Endothelial cell of umbilical vein (primary cell): ENCODE results near the gene OLFML2A. TPM values are rescaled to one million over a fixed set of nuclear protein-coding genes. Genes with fewer than 3 reads are reported as not detected.

ENCODE experiments used
- BruUV-seq: library from RNA; stranded (reverse); fragments of 400-500 nt; replicated peaks from 2 replicates; lab custom pipeline; 2021; lab: Mats Ljungman, UMichigan
- CTCF ChIA-PET: fragments of 300-600, 350-600 bp; sonication (Branson Sonifier 250); formaldehyde crosslinking; loops from one replicate; lab custom pipeline; 2021; ENCODE audit warnings: antibody characterized with exemption, inconsistent platforms; lab: Charles Lee
- POLR2A ChIA-PET: fragments of 300-600, 350-600 bp; sonication (Branson Sonifier 250); formaldehyde crosslinking; loops from one replicate; lab custom pipeline; 2021; ENCODE audit warnings: antibody characterized with exemption, inconsistent platforms; lab: Charles Lee
- DNase-seq: peaks from one replicate; pipeline ENCODE4 v3.0.0-alpha.2; 2011; ENCODE audit warnings: low read depth, low spot score
- FAIRE-seq: peaks from 2 replicates; lab custom pipeline; 2011; peaks lifted over from hg19 to GRCh38; lab: Jason Lieb, UNC
- H2AFZ ChIP-seq: 2 replicates; pipeline ENCODE4 v1.6.0; 2012; ENCODE audit warnings: low read depth, low read length, control low read depth, inconsistent platforms
- H3K27ac ChIP-seq: 2 replicates; pipeline ENCODE4 v1.5.1; 2011; ENCODE audit warnings: low read depth, mild to moderate bottlenecking, control low read depth, low read length, moderate library complexity; ENCODE audit not compliant: insufficient read depth
- H3K27me3 ChIP-seq, 2 experiments: 2 replicates each; pipeline versions ENCODE4 v1.6.0 to v1.6.1; 2011; ENCODE audit warnings: low read length in 2 of 2, mixed read lengths in 1 of 2; ENCODE audit not compliant: control insufficient read depth in 2 of 2, insufficient read depth in 2 of 2
- H3K36me3 ChIP-seq, 2 experiments: 2 replicates in 1 of 2; 3 replicates in 1 of 2; pipeline ENCODE4 v1.5.1; 2011; ENCODE audit warnings: low read length in 2 of 2, mild to moderate bottlenecking in 1 of 2, moderate library complexity in 1 of 2; ENCODE audit not compliant: control insufficient read depth in 2 of 2, insufficient read depth in 2 of 2; ENCODE audit errors: extremely low read depth in 1 of 2
- H3K4me1 ChIP-seq: 3 replicates; pipeline ENCODE4 v1.5.1; 2011; ENCODE audit warnings: mild to moderate bottlenecking, low read length; ENCODE audit not compliant: control insufficient read depth, insufficient read depth; ENCODE audit errors: extremely low read depth
- H3K4me2 ChIP-seq: 2 replicates; pipeline ENCODE4 v1.6.1; 2011; ENCODE audit warnings: low read length, control low read depth, mixed read lengths; ENCODE audit not compliant: insufficient read depth
- H3K4me3 ChIP-seq, 3 experiments: fragments of 200-600 bp in 1 of 3; sonication (generic), shearing (Covaris generic) in 1 of 3; replicated peaks in 1 of 3; 2 replicates each; pipeline ENCODE4 v1.5.1; 2011 to 2016; ENCODE audit warnings: control low read depth in 3 of 3, low read length in 3 of 3, mild to moderate bottlenecking in 2 of 3, inconsistent platforms in 1 of 3, low read depth in 1 of 3, moderate library complexity in 1 of 3; ENCODE audit not compliant: insufficient read depth in 1 of 3
- H3K79me2 ChIP-seq: 2 replicates; pipeline ENCODE4 v1.6.0; 2012; ENCODE audit warnings: low read length, inconsistent platforms; ENCODE audit not compliant: control insufficient read depth, insufficient read depth
- H3K9ac ChIP-seq: replicated peaks from 2 replicates; pipeline ENCODE3; 2011; ENCODE audit warnings: low read length, control low read depth; ENCODE audit not compliant: insufficient read depth; ENCODE audit errors: extremely low read depth
- H3K9me1 ChIP-seq: replicated peaks from 3 replicates; pipeline ENCODE4 v1.6.0; 2011; ENCODE audit warnings: mild to moderate bottlenecking, low read length; ENCODE audit not compliant: control insufficient read depth, insufficient read depth; ENCODE audit errors: extremely low read depth
- H3K9me3 ChIP-seq: replicated peaks from 2 replicates; pipeline ENCODE4 v1.5.1; 2012; ENCODE audit warnings: low read length, inconsistent platforms; ENCODE audit not compliant: control insufficient read depth, insufficient read depth
- H4K20me1 ChIP-seq: replicated peaks from 2 replicates; pipeline ENCODE3; 2011; ENCODE audit warnings: mild to moderate bottlenecking, low read length; ENCODE audit not compliant: control insufficient read depth, insufficient read depth; ENCODE audit errors: extremely low read depth
- EZH2 ChIP-seq: IDR thresholded peaks from 2 replicates; pipeline ENCODE4 v1.6.1; 2012; ENCODE audit warnings: borderline replicate concordance, low read depth, mild to moderate bottlenecking, moderate library complexity, low read length, inconsistent platforms; ENCODE audit not compliant: severe bottlenecking
- GATA2 ChIP-seq: IDR thresholded peaks from 2 replicates; pipeline ENCODE4 v1.7.0; 2011; ENCODE audit warnings: low read depth, mild to moderate bottlenecking, moderate library complexity, mixed read lengths, low read length; ENCODE audit not compliant: insufficient read length, insufficient read depth
- JUN ChIP-seq: IDR thresholded peaks from 2 replicates; pipeline ENCODE4 v1.6.1; 2011; ENCODE audit warnings: borderline replicate concordance, low read depth; ENCODE audit not compliant: insufficient read length, insufficient read depth
- MYC ChIP-seq: IDR thresholded peaks from one replicate; pipeline ENCODE4 v1.6.1; 2011; ENCODE audit warnings: mild to moderate bottlenecking, low read depth, low read length
- POLR2A ChIP-seq: IDR thresholded peaks from 2 replicates; pipeline ENCODE4 v1.6.1; 2012; ENCODE audit warnings: low read depth, mild to moderate bottlenecking, control low read depth, low read length
- POLR2AphosphoS5 ChIP-seq: IDR thresholded peaks from 2 replicates; pipeline ENCODE4 v1.6.1; 2012; ENCODE audit warnings: low read depth, mild to moderate bottlenecking, control low read depth, low read length, moderate library complexity; ENCODE audit not compliant: insufficient read depth
- dilution Hi-C: fragments of 300-500 bp; cut with MboI; formaldehyde crosslinking; loops from one replicate; pipeline ENCODE4 v1.15.0; 2019; ENCODE audit warnings: low sequenced_read_pairs; ENCODE audit not compliant: extremely low pct_ligation_motif_present
- intact Hi-C: fragments of 100-400 bp; cut with micrococcal nuclease; formaldehyde crosslinking; loops from one replicate; pipeline ENCODE4 v1.10.0; 2022
- polyA plus RNA-seq, 4 experiments: library from polyadenylated mRNA; depleted of rRNA in 3 of 4; stranded (reverse) in 3 of 4; unstranded in 1 of 4; fragments of >200 nt; gene quantifications; 2 replicates each; pipeline versions ENCODE4 v1.2.1 to v1.2.3, GENCODE V29; 2011 to 2012; ENCODE audit warnings: missing spikeins in 1 of 4
- total RNA-seq: library from RNA; stranded (reverse); gene quantifications from 2 replicates; pipeline ENCODE4 v1.2.3, GENCODE V29; 2021
- TF ChIP-seq, protein P1 (sequence below): IDR thresholded peaks from 2 replicates; pipeline ENCODE4 v1.6.1; 2011; ENCODE audit not compliant: insufficient read depth, insufficient read length
- TF ChIP-seq, protein P2 (sequence below), 2 donors: IDR thresholded peaks; 1 replicate in 1 of 2; 2 replicates in 1 of 2; pipeline ENCODE4 v1.5.1; 2011; ENCODE audit warnings: low read length in 2 of 2, mild to moderate bottlenecking in 2 of 2, moderate library complexity in 2 of 2, control low read depth in 1 of 2, inconsistent platforms in 1 of 2, low read depth in 1 of 2; ENCODE audit not compliant: insufficient read depth in 1 of 2; ENCODE audit errors: extremely low read depth in 1 of 2

OLFML2A gene
- total and polyA plus RNA-seq, 2 donors (not counting 3 experiments of a cell fraction or from before 2014, with no cell fraction given) = 0.92 to 1.1 TPM

DNA sequence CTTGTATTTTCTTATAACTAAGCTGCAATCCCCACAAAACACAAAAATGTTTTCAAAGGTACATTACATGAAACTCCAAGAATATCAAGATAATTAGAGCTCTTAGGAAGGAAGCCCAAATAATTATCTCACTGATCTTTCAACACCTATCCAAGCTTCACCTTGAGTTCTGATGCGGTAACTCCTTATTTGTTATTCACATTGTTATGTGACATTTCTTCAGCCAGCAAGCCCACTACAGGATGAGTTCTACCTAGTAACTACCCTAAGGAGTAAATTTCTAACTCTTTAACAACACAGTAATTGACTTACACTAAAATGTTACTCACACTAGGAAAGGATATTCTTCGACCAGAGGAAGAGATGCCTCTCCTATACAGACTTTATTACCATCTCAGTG lies 15.7 kb upstream of the OLFML2A start:
- no peaks in the 10 kb centered on the region for H3K79me2 ChIP-seq
- intact Hi-C loops = no loop called here
- TF ChIP-seq GATA2 (no peak), POLR2AphosphoS5 (no peak), POLR2A (no peak), EZH2 (no peak), MYC (no peak), JUN (no peak)
- TF ChIP-seq, protein P1, sequence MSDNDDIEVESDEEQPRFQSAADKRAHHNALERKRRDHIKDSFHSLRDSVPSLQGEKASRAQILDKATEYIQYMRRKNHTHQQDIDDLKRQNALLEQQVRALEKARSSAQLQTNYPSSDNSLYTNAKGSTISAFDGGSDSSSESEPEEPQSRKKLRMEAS = no peak
- TF ChIP-seq, protein P2, sequence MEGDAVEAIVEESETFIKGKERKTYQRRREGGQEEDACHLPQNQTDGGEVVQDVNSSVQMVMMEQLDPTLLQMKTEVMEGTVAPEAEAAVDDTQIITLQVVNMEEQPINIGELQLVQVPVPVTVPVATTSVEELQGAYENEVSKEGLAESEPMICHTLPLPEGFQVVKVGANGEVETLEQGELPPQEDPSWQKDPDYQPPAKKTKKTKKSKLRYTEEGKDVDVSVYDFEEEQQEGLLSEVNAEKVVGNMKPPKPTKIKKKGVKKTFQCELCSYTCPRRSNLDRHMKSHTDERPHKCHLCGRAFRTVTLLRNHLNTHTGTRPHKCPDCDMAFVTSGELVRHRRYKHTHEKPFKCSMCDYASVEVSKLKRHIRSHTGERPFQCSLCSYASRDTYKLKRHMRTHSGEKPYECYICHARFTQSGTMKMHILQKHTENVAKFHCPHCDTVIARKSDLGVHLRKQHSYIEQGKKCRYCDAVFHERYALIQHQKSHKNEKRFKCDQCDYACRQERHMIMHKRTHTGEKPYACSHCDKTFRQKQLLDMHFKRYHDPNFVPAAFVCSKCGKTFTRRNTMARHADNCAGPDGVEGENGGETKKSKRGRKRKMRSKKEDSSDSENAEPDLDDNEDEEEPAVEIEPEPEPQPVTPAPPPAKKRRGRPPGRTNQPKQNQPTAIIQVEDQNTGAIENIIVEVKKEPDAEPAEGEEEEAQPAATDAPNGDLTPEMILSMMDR (IDR thresholded peaks at IDR 0.05; ENCODE audit: extremely low read depth in 1 of 2, insufficient read depth in 1 of 2, low read depth in 1 of 2, low read length in 2 of 2) = no peak

More for the DNA sequence above, 15.7 kb upstream of the OLFML2A start:
- Histone ChIP-seq H3K9me1 (no peaks in the 10 kb centered on the region), H3K4me3 (no peak overlapping the region), H3K36me3 (no peaks in the 10 kb centered on the region), H3K4me2 (no peak overlapping the region), H4K20me1 (no peaks in the 10 kb centered on the region), H3K27me3 (peaks cover 49 to 87% of the 10 kb centered on the region in 2 experiments), H3K27ac (no peak overlapping the region), H2AFZ (no peak overlapping the region), H3K9ac (no peak overlapping the region), H3K9me3 (no peaks in the 10 kb centered on the region), H3K4me1 (no peaks in the 10 kb centered on the region)
- FAIRE-seq = no peak
- no TSS peak for BruUV-seq
- dilution Hi-C loops = no loop called here
- DNase-seq = no peak
- CTCF ChIA-PET = interaction anchor here (1.0 to 9.4 kb wide), 5 partner anchors 11 to 224 kb away, joined by 3 to 82 read pairs (median 6); partner anchors contain the start of gene NR6A1
- POLR2A ChIA-PET = no interaction called here
